ENCODE measurements around the gene BAHCC1. TPM values are rescaled to one million over a fixed set of nuclear protein-coding genes. Genes with fewer than 3 reads are reported as not detected.

Gene BAHCC1
- total and polyA plus RNA-seq, 9 of the 15 experiments (the other 6 are each of a cell fraction or from before 2014, with no cell fraction given) = 0.14 to 26.9 (median 5.0) TPM

DNA sequence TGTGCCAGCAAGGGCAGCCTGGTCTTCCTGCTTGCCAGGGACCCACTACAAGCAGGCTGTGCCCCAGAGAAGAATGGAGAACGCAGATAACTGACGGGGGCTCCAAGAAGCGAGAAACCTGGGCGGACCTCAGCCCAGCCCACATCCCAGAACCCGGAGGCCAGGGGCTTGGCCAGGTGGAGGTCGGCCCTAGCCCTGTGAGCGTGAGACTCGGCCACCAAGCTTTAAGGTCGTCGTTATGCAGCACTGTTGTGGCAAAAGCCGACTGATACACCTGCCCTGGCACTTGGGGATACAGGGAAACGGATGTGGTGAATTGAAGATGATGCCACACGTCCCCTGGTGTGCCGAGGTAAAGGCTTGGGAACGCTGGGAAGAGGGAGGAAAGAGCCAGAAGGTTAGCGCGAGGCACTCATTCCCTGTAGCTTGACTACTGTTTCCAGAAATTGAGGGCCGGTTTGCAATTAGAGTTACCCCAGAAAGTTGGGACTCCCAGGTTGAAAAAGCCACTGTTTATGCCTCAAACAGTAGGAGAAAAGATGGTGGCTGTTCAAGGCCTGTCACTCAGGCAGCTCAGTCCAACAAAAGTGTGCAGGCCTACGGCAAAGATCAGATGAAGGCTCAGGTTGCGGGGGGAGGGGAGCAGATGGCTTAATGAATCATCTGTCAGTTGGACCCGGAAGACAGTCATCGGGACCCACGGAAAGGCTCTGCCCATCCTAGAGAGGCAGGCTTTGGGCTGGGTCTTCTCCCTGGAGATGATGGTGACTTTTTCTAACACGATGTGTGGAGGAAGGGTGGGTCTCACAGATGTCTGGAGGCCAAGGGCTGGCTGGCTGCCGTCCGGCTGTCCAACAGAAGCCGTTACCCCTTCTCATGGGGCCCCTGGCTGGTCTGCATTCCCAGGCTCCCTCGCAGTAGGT is 45.6 kb upstream of the BAHCC1 start (continued):
- TF ChIP-seq, protein P1, sequence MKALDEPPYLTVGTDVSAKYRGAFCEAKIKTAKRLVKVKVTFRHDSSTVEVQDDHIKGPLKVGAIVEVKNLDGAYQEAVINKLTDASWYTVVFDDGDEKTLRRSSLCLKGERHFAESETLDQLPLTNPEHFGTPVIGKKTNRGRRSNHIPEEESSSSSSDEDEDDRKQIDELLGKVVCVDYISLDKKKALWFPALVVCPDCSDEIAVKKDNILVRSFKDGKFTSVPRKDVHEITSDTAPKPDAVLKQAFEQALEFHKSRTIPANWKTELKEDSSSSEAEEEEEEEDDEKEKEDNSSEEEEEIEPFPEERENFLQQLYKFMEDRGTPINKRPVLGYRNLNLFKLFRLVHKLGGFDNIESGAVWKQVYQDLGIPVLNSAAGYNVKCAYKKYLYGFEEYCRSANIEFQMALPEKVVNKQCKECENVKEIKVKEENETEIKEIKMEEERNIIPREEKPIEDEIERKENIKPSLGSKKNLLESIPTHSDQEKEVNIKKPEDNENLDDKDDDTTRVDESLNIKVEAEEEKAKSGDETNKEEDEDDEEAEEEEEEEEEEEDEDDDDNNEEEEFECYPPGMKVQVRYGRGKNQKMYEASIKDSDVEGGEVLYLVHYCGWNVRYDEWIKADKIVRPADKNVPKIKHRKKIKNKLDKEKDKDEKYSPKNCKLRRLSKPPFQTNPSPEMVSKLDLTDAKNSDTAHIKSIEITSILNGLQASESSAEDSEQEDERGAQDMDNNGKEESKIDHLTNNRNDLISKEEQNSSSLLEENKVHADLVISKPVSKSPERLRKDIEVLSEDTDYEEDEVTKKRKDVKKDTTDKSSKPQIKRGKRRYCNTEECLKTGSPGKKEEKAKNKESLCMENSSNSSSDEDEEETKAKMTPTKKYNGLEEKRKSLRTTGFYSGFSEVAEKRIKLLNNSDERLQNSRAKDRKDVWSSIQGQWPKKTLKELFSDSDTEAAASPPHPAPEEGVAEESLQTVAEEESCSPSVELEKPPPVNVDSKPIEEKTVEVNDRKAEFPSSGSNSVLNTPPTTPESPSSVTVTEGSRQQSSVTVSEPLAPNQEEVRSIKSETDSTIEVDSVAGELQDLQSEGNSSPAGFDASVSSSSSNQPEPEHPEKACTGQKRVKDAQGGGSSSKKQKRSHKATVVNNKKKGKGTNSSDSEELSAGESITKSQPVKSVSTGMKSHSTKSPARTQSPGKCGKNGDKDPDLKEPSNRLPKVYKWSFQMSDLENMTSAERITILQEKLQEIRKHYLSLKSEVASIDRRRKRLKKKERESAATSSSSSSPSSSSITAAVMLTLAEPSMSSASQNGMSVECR (CRISPR knock-in tag; IDR thresholded peaks at IDR 0.05) = 0 out of 2 replicates have a peak, but pooled peaks have one; percentile 74
- no peak for TF ChIP-seq ZNF696 (CRISPR knock-in tag; conservative IDR thresholded peaks at IDR 0.05)
- TF ChIP-seq RBM15 (IDR thresholded peaks at IDR 0.05; ENCODE audit: insufficient read depth, low read length) = no peak
- TF ChIP-seq FOXA3 (CRISPR knock-in tag; conservative IDR thresholded peaks at IDR 0.05 in 1 of 2, IDR thresholded peaks at IDR 0.05 in 1 of 2) = no peak
- no peak for TF ChIP-seq RFX1 (IDR thresholded peaks at IDR 0.05)
- TF ChIP-seq BRCA1 (IDR thresholded peaks at IDR 0.05) = no peak
- no peak for TF ChIP-seq BRCA1 (CRISPR knock-in tag; IDR thresholded peaks at IDR 0.05)
- TF ChIP-seq TCF7 (IDR thresholded peaks at IDR 0.05; ENCODE audit: borderline replicate concordance) = peak; percentile 84
- peak; percentile 74 for TF ChIP-seq GATA2 (CRISPR knock-in tag; IDR thresholded peaks at IDR 0.05)
- TF ChIP-seq, protein P2, sequence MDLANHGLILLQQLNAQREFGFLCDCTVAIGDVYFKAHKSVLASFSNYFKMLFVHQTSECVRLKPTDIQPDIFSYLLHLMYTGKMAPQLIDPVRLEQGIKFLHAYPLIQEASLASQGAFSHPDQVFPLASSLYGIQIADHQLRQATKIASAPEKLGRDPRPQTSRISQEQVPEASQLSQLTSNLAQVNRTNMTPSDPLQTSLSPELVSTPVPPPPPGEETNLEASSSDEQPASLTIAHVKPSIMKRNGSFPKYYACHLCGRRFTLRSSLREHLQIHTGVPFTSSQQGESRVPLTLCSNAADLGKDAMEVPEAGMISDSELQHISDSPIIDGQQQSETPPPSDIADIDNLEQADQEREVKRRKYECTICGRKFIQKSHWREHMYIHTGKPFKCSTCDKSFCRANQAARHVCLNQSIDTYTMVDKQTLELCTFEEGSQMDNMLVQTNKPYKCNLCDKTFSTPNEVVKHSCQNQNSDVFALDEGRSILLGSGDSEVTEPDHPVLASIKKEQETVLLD (IDR thresholded peaks at IDR 0.05) = no peak
- TF ChIP-seq, protein P3, sequence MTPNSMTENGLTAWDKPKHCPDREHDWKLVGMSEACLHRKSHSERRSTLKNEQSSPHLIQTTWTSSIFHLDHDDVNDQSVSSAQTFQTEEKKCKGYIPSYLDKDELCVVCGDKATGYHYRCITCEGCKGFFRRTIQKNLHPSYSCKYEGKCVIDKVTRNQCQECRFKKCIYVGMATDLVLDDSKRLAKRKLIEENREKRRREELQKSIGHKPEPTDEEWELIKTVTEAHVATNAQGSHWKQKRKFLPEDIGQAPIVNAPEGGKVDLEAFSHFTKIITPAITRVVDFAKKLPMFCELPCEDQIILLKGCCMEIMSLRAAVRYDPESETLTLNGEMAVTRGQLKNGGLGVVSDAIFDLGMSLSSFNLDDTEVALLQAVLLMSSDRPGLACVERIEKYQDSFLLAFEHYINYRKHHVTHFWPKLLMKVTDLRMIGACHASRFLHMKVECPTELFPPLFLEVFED (CRISPR knock-in tag; conservative IDR thresholded peaks at IDR 0.05) = 0 out of 2 replicates have a peak, but pooled peaks have one; percentile 28
- TF ChIP-seq NCOA4 (IDR thresholded peaks at IDR 0.05; ENCODE audit: partially characterized antibody) = no peak
- no peak for TF ChIP-seq SLC30A9 (CRISPR knock-in tag; IDR thresholded peaks at IDR 0.05)
- TF ChIP-seq PHF20 (IDR thresholded peaks at IDR 0.05; ENCODE audit: partially characterized antibody) = no peak
- TF ChIP-seq ATF7 (IDR thresholded peaks at IDR 0.05) = peak; percentile 76
- no peak for TF ChIP-seq RUNX1 (IDR thresholded peaks at IDR 0.05; ENCODE audit: low read depth)
- TF ChIP-seq NCOA6 (IDR thresholded peaks at IDR 0.05) = no peak
- TF ChIP-seq BMI1 (IDR thresholded peaks at IDR 0.05; ENCODE audit: low read length) = no peak
- TF ChIP-seq MED1 (CRISPR knock-in tag; IDR thresholded peaks at IDR 0.05; ENCODE audit: borderline replicate concordance) = no peak
- TF ChIP-seq, protein P4, sequence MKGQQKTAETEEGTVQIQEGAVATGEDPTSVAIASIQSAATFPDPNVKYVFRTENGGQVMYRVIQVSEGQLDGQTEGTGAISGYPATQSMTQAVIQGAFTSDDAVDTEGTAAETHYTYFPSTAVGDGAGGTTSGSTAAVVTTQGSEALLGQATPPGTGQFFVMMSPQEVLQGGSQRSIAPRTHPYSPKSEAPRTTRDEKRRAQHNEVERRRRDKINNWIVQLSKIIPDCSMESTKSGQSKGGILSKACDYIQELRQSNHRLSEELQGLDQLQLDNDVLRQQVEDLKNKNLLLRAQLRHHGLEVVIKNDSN (CRISPR knock-in tag; IDR thresholded peaks at IDR 0.05) = peak; percentile 42; the same call in 1 of the 2 replicates
- no peak for TF ChIP-seq HSF4 (CRISPR knock-in tag; IDR thresholded peaks at IDR 0.05; ENCODE audit: borderline replicate concordance)
